Fibroblast of the conjunctiva (primary cell): ENCODE data around the gene SETD2.
A peak's percentile ranks its signal among the peaks of the same experiment; 100 is the strongest.
"Not testable (repeated sequence)": the region's sequence is repeated elsewhere in the genome, so short reads cannot be mapped to it uniquely, and the experiment has no call there.

ENCODE experiments used
- DNase-seq: peaks from one replicate; pipeline ENCODE4 v3.0.0-alpha.2; 2010; ENCODE audit warnings: low read depth

Gene SETD2

DNA sequence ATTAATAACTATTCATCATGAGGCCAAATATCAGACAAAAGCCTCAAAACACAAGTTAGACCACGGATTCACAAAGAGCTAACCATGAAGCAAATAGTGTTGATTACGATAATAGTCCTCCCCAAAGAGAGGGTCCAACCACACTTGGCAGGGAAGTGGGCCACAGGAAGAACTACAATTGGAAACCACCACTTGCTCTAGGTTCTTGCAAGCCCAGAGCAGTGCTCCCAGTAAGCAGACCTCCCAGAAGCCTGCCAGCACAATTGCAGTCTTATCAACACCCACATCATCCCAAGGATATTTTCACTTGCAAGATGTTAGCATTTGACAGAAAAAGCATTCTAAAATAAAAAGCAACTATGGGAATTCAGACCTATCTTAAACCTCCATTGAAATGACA, 11.3 kb downstream of the SETD2 start:
- DNase-seq, result no peak

DNA sequence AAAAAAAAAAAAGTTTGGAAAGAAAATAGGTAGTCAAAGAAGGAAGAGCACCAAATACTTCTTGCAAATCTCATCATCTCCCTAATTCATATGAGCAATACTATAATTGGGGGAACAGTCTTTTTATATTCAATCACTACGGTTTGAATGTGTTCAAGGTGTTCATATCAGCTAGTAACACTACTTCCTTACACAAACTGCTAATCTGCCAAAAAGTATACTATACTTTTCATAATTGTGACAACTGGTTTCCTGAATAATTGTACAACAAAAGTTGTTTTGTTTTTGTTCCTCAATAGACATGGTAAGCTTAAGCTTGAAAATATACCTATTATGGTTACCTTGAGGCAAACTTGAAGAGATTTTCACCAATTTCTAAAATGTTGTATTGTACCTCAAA, 12.1 kb downstream of the SETD2 start:
- DNase-seq, result no peak

- no peak for DNase-seq
These were observed 14.5 kb downstream of the SETD2 start for GRCh38 chr3:47149339-47149933.

- no peak for DNase-seq
These were observed 18.6 kb downstream of the SETD2 start for GRCh38 chr3:47145272-47145671.

DNA sequence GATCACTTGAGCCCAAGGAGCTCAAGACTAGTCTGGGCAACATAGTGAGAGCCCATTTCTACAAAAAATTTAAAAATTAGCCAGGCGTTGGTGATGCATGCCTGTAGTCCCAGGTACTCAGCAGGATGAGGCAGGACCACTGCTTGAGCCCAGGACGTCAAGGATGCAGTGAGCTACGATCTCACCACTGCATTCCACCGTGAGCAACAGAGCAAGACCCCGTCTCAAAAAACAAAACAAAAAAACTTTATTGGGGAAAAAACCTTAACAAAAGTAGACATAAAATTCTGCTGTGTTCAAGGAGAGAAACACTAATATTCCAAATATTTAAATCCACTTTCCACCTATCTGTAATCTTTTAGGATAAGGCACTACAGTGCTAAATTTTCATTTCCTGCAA, 20.8 kb downstream of the SETD2 start:
- DNase-seq, result no peak

DNA sequence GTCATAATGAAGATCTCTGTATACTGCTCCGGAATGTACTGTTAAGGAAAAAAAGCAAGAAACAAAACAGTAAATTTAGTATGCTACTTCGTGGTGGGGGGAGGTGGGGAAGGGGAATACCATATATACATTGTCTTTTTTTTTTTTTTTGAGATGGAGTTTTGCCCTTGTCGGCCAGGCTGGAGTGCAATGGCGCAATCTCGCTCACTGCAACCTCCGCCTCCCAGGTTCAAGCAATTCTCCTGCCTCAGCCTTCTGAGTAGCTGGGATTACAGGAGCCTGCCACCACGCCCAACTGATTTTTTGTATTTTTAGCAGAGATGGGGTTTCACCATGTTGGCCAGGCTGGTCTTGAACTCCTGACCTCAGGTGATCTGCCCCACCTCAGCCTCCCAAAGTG, 21.4 kb downstream of the SETD2 start:
- not testable (repeated sequence) for DNase-seq

- DNase-seq, result not testable (repeated sequence)
These were observed 22.9 kb downstream of the SETD2 start for GRCh38 chr3:47140973-47141461.

DNA sequence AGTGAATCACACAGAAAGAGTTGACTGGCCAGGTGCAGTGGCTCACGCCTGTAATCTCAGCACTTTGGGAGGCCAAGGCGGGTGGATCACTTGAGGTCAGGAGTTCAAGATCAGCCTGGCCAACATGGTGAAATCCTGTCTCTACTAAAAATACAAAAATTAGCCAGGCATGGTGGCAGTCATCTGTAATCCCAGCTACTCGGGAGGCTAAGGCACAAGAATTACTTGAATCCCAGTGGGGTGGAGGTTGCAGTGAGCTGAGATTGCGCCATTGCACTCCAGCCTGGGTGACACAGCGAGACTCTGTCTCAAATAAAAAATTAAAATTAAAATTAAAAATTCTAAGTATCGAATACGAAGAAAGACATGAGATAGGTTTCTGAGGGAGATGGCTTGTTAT, 23.4 kb downstream of the SETD2 start:
- not testable (repeated sequence) for DNase-seq

DNA sequence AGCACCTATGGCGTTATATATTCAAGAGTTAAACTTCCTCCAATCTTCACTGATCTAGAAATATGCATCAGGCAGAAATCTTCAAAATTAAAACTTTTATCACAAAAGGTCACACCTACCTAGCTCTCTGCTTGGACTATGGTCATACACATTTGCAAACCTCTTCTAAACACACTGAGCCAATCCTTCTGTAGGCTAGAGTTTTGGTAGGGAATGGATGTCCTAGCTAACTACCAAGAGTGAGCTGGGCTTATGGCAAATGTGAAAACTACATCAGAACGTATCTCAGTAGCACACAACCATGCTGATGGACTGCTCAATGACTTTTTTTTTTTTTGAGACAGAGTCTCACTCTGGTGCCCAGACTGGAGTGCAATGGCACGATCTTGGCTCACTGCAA, 29.6 kb downstream of the SETD2 start:
- no peak for DNase-seq

- no peak for DNase-seq
These were observed 30.3 kb downstream of the SETD2 start for GRCh38 chr3:47133641-47134040.

- DNase-seq, result no peak
These were observed 33.4 kb downstream of the SETD2 start for GRCh38 chr3:47130557-47130956.

GRCh38 chr3:47128137-47128536, 35.8 kb downstream of the SETD2 start:
- DNase-seq, result no peak

DNA sequence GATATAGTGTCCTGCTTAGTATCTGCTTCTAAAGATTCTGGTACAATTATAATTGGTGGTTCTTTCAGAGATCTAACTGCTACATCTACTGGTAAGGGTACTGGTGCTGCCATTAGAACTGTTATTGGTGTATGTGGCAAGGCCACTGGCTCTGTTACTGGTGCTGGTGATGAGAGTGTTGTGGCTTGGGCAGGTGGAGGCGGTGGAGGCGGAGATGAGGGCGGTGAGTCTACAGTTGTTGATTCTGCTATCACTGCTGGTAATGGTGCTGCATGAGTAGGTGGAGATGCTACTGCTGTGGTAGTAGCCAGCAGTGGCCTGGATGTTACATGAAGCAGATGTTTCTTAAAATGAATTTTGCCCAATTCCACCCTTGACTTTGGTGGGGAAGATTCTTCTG, 40.1 kb downstream of the SETD2 start:
- DNase-seq, result no peak

- no peak for DNase-seq
These were observed 42.5 kb downstream of the SETD2 start for GRCh38 chr3:47121409-47121808.

- DNase-seq, result no peak
These were observed 43.8 kb downstream of the SETD2 start for GRCh38 chr3:47120138-47120537.

GRCh38 chr3:47119387-47119786, 44.5 kb downstream of the SETD2 start:
- DNase-seq, result not testable (repeated sequence)

DNA sequence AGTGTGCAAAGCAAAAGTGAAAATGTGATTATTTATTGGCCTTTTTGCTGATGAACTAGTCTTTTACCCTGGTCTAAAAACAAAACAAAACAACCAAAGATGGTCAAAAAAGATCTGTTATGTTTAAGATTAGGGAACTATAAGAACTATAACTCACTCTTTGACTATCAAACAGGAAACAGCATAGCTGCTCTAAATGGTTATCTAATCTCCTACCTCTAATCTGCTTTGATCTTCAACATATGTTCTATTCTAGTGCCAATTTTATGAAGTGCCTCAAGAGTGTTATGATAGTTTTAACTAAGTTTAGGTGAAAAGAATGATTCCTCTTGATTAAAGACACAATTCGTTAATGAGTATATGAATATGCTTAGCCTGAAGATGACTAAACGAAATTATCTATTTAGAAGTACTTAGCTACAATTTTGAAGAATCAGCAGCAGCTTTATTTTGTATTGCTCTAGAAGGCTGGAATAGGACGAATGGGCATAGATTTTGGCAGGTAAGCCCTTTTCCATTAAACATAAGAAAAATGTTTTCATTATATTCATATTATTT, 46.0 kb downstream of the SETD2 start:
- DNase-seq, result no peak

DNA sequence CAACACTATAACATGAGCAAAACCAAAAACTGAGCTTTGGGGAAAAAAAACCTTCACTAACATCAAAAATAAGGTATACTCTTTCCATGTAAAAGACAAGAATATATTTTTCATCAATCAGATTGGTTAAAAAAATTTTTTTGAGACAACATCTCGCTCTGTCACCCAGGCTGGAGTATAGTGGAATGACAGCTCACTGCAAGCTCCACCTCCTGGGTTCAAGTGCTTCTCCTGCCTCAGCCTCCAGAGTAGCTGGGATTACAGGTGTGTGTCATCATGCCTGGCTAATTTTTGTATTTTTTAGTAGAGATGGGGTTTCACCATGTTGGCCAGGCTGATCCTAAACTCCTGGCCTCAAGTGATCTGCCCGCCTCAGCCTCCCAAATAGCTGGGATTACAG, 48.4 kb downstream of the SETD2 start:
- DNase-seq, result not testable (repeated sequence)

DNA sequence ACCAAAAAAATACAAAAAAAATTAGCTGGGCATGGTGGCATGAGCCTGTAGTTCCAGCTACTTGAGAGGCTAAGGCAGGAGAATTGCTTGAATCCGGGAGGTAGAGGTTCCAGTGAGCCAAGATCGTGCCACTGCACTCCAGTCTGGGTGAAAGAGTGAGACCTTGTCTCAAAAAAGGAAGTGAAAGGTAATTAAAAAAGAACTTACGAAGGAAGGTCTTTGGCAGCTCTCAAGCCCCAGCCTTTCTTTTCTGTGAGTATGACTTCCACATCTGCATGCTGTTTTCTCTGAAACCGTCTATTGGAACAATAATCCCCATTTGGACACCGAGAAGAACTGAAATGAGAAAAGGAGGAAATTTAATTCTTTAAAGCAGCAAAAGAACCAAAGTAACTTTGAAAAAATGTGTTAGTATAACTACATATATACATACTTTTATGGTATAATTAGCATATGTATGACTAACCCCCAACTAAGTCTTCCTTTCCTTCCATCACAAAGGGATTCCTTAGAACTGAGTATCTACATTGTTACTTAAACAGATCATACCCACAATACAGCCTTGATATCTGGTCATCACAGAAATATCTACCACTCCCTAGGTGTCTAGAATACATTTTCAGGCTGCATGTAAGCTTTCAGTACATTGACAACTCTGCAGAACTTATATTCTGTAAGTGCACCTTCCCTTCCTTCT, 50.1 kb downstream of the SETD2 start:
- DNase-seq, result peak; percentile 17

GRCh38 chr3:47112997-47113396, 50.9 kb downstream of the SETD2 start:
- no peak for DNase-seq

- DNase-seq, result no peak
These were observed 54.5 kb downstream of the SETD2 start for GRCh38 chr3:47109393-47109792.

DNA sequence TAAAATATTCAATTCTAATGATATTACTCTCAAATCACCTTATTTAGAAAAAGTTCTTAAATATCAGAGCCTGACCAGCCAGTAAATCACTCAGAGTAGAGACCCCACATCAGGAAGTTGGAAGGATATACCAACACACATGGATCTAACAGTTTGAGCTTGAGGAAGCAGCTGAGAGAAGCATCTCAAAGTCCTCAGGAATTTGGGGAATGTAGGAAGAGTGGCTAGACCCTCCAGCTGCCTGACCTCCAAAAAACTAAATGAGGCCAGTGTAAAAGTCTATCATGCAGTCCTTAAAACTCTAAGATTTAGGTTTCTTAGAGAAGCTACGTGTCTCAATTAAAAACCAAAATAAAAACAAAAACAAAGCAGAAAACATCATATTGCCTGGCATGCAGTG, 55.4 kb downstream of the SETD2 start:
- DNase-seq, result no peak

DNA sequence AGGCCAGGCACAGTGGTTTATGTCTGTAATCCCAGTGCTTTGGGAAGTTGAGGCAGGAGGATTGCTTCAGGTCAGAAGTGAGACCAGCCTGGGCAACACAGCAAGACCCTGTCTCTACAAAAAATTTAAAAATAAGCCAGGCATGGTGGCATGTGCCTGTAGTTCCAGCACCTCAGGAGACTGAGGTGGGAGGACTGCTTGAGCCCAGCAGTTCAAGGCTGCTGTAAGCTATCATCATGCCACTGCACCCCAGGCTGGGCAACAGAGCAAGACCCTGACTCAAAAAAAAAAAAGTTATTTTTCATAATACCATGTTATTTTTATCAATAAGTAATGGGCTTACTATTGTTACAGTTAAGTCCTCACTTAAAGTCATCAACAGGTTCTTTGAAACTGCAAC, 59.7 kb downstream of the SETD2 start:
- DNase-seq, result no peak

GRCh38 chr3:47103619-47104018, 60.3 kb downstream of the SETD2 start:
- DNase-seq, result no peak
